CD4-positive, alpha-beta memory T cell (primary cell): ENCODE results near the gene KIF13A. TPM values are rescaled to one million over a fixed set of nuclear protein-coding genes. Genes with fewer than 3 reads are reported as not detected.

Experiments
- CTCF ChIA-PET: fragments of 350-600 bp; sonication (Branson Sonifier 250); formaldehyde crosslinking; loops from one replicate; lab custom pipeline; 2021; ENCODE audit warnings: inconsistent platforms; ENCODE audit not compliant: partially characterized antibody; lab: Charles Lee
- POLR2A ChIA-PET: fragments of 350-600 bp; sonication (Branson Sonifier 250); formaldehyde crosslinking; loops from one replicate; lab custom pipeline; 2021; ENCODE audit not compliant: partially characterized antibody; lab: Charles Lee
- DNase-seq, 5 donors: peaks; one replicate each; pipeline versions ENCODE4 v3.0.0 to v3.0.0-alpha.2; 2020 to 2022; ENCODE audit warnings: mixed read lengths in 1 of 5
- H3K27ac ChIP-seq: one replicate; pipeline ENCODE4 v1.7.0; 2013; ENCODE audit warnings: low read depth, low read length
- H3K27me3 ChIP-seq: 2 replicates; pipeline ENCODE4 v1.7.0; 2013; ENCODE audit warnings: mild to moderate bottlenecking, low read length, moderate library complexity; ENCODE audit not compliant: insufficient read depth
- H3K36me3 ChIP-seq: 2 replicates; pipeline ENCODE4 v1.7.0; 2013; ENCODE audit warnings: mild to moderate bottlenecking, low read length, moderate library complexity; ENCODE audit not compliant: insufficient read depth
- H3K4me1 ChIP-seq: 2 replicates; pipeline ENCODE4 v1.7.0; 2013; ENCODE audit warnings: mild to moderate bottlenecking, low read length, moderate library complexity; ENCODE audit not compliant: insufficient read depth
- H3K4me3 ChIP-seq, 2 donors: one replicate each; pipeline ENCODE4 v1.7.0; 2013; ENCODE audit warnings: low read length in 2 of 2, mild to moderate bottlenecking in 1 of 2
- H3K9me3 ChIP-seq, 2 donors: one replicate each; pipeline ENCODE4 v1.7.0; 2013; ENCODE audit warnings: low read length in 2 of 2, control low read depth in 1 of 2; ENCODE audit not compliant: control insufficient read depth in 1 of 2
- H3K27ac Mint-ChIP-seq, 7 donors: one replicate each; pipeline ENCODE4 v1.8.0; 2020 to 2021; ENCODE audit warnings: mixed read lengths in 7 of 7, mild to moderate bottlenecking in 6 of 7, inconsistent platforms in 3 of 7, moderate library complexity in 3 of 7
- H3K27me3 Mint-ChIP-seq, 2 donors: one replicate each; pipeline ENCODE4 v1.8.0; 2020 to 2021; ENCODE audit warnings: mixed read lengths in 2 of 2
- H3K36me3 Mint-ChIP-seq, 2 donors: one replicate each; pipeline ENCODE4 v1.8.0; 2020 to 2021; ENCODE audit warnings: mixed read lengths in 2 of 2, inconsistent platforms in 1 of 2, mild to moderate bottlenecking in 1 of 2
- H3K4me1 Mint-ChIP-seq, 4 donors: one replicate each; pipeline ENCODE4 v1.8.0; 2020 to 2021; ENCODE audit warnings: mixed read lengths in 4 of 4, mild to moderate bottlenecking in 1 of 4
- H3K4me3 Mint-ChIP-seq, 8 donors: one replicate each; pipeline ENCODE4 v1.8.0; 2020 to 2021; ENCODE audit warnings: mixed read lengths in 8 of 8, mild to moderate bottlenecking in 7 of 8, moderate library complexity in 6 of 8, inconsistent platforms in 3 of 8
- H3K9me3 Mint-ChIP-seq, 8 donors: one replicate each; pipeline ENCODE4 v1.8.0; 2020 to 2021; ENCODE audit warnings: mixed read lengths in 8 of 8, mild to moderate bottlenecking in 5 of 8, inconsistent platforms in 3 of 8, moderate library complexity in 1 of 8
- intact Hi-C: fragments of 100-400 bp; cut with micrococcal nuclease; formaldehyde crosslinking; loops from one replicate; pipeline ENCODE4 v1.15.1; 2023
- polyA plus RNA-seq, 2 donors: library from polyadenylated mRNA; unstranded; fragments of 300-500 nt; fragmentation: Illumina TruSeq; gene quantifications; one replicate each; pipeline ENCODE4 v1.2.3, GENCODE V29; 2021
- total RNA-seq, 2 experiments: library from RNA; stranded (reverse); gene quantifications; one replicate each; pipeline ENCODE4 v1.2.3, GENCODE V29; 2021

Gene KIF13A
- total RNA-seq (1 to 10 TPM; 1.5 to 1.7 TPM), polyA plus RNA-seq (under 1 TPM in 1 of 2 donors, not detected in 1; 0.61 TPM)

DNA sequence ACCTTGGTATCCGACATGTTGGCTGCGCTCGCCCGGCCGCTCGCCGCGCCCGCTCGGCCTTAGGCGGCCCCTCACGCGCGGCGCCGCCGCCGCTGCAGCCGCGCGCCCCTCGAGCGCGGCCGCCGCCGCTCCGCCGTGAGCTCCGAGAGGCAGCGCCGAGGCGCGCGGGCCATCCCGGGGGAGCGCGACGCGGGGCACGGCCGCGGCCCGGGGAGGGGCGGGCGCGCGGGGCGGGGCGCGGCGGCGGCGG, at the start of gene KIF13A:
Gene KIF13A (minus strand): TSS at position 189 of the 250 bp plus-strand sequence. CDS start 172 bp downstream, at position 17.
- Histone ChIP-seq H3K27ac (no peak within 1 kb of the TSS), H3K9me3 (no peaks in the 10 kb centered on the region), H3K27me3 (peaks cover 13% of the 10 kb centered on the region), H3K4me3 (peak within 1 kb of the TSS; percentile 41 to 42), H3K4me1 (peaks cover 18% of the 10 kb centered on the region), H3K36me3 (no peaks in the 10 kb centered on the region)
- intact Hi-C loops: no loop called here
- H3K9me3 Mint-ChIP-seq: no peaks in the 10 kb centered on the region
- H3K4me3 Mint-ChIP-seq: peak within 1 kb of the TSS; percentile 89 to 96 (median 92)
- POLR2A ChIA-PET: no interaction called here
- CTCF ChIA-PET: no interaction called here
- peak within 1 kb of the TSS in 2 of 7 donors; percentile 49 to 72 for H3K27ac Mint-ChIP-seq
- no peak for DNase-seq
- peaks cover 10 to 22% (median 11%) of the 10 kb centered on the region in 4 donors for H3K4me1 Mint-ChIP-seq
- peaks cover 23 to 36% of the 10 kb centered on the region in 2 donors for H3K27me3 Mint-ChIP-seq
- H3K36me3 Mint-ChIP-seq: peaks cover 0 to 2% of the 10 kb centered on the region in 2 donors

DNA sequence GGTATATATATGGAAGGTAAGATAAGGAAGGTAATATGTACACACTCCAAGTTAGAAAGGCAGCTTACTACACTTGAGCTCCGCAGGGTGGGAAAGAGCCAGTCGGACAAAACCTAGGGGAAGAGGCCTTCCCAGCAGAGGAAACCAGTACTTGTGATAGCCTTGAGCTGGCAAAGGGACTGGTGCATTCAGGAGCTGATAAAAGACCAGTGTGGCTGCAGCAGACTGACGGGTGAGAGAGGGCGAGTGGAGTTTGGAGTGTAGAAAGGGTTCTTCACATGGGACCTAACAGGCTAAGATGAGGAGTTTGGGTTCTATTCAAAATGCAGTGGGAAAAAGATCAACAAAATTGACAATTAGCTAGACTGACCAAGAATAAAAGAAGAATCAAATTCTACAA, 49.3 kb upstream of the KIF13A start:
- no peaks in the 10 kb centered on the region for H3K27me3 ChIP-seq
- Mint-ChIP-seq H3K4me3 (no peak overlapping the region), H3K27me3 (peaks cover 3 to 5% of the 10 kb centered on the region in 2 donors), H3K36me3 (no peaks in the 10 kb centered on the region), H3K9me3 (no peaks in the 10 kb centered on the region), H3K27ac (no peak overlapping the region), H3K4me1 (no peaks in the 10 kb centered on the region)
- ChIA-PET POLR2A (no interaction called here), CTCF (no interaction called here)
- DNase-seq: no peak
- no peaks in the 10 kb centered on the region for H3K9me3 ChIP-seq
- H3K27ac ChIP-seq: no peak overlapping the region
- no peaks in the 10 kb centered on the region for H3K4me1 ChIP-seq
- H3K4me3 ChIP-seq: no peak overlapping the region
- intact Hi-C loops: no loop called here
- no peaks in the 10 kb centered on the region for H3K36me3 ChIP-seq

DNA sequence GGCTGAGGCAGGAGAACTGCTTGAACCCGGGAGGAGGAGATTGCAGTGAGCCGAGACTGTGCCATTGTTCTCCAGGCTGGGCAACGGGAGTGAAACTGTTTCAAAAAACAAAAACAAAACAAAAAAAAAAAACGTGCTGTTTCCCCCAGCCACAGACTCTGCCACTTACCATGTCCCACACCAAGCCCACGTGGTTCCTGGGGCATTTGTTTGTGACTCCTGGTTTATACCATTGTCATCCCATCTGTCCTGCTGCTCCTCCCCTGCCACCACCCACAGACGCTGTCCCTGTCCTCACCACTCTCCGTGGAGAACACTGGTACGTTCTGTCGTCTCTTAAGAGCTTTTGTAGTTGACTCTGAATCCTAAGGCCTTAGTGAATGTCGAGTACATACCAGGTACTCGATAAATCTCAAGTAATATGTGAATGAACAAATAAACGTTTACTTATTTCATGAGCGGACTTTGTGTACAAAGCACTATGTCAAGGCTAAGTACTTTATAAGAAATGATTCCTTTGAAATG, 48.0 kb upstream of the KIF13A start:
- Histone ChIP-seq H3K27me3 (no peaks in the 10 kb centered on the region), H3K4me1 (no peaks in the 10 kb centered on the region), H3K4me3 (no peak overlapping the region), H3K36me3 (no peaks in the 10 kb centered on the region), H3K9me3 (no peaks in the 10 kb centered on the region), H3K27ac (no peak overlapping the region)
- no peaks in the 10 kb centered on the region for H3K9me3 Mint-ChIP-seq
- DNase-seq: no peak
- no peaks in the 10 kb centered on the region for H3K36me3 Mint-ChIP-seq
- H3K4me1 Mint-ChIP-seq: no peaks in the 10 kb centered on the region
- CTCF ChIA-PET: no interaction called here
- H3K4me3 Mint-ChIP-seq: no peak overlapping the region
- POLR2A ChIA-PET: no interaction called here
- H3K27me3 Mint-ChIP-seq: peaks cover 5% of the 10 kb centered on the region in 2 donors
- H3K27ac Mint-ChIP-seq: no peak overlapping the region
- intact Hi-C loops: no loop called here

DNA sequence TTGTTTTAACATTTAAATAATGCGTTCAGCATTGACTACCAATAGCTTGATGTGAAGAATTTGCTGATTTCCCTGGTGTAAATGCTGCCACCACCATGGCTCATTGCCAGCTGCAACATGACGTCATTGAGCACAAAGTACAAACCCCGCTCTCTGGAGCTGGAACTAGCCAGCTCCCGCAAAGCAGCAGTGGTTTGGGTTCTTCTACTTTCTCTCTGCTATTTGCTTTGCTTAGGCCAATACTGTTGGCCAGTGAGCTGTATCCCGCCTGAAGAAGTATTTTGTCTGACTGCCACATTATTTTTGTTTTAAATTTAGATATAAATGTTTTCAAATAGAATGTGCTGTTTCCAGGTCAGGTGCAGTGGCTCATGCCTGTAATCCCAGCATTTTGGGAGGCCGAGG, 47.4 kb upstream of the KIF13A start:
- Mint-ChIP-seq H3K4me1 (no peaks in the 10 kb centered on the region), H3K27me3 (peaks cover 5 to 7% of the 10 kb centered on the region in 2 donors), H3K4me3 (no peak overlapping the region), H3K36me3 (no peaks in the 10 kb centered on the region), H3K27ac (no peak overlapping the region), H3K9me3 (no peaks in the 10 kb centered on the region)
- Histone ChIP-seq H3K27ac (no peak overlapping the region), H3K4me3 (no peak overlapping the region), H3K9me3 (no peaks in the 10 kb centered on the region), H3K4me1 (no peaks in the 10 kb centered on the region), H3K27me3 (no peaks in the 10 kb centered on the region), H3K36me3 (no peaks in the 10 kb centered on the region)
- CTCF ChIA-PET: no interaction called here
- intact Hi-C loops: no loop called here
- DNase-seq: no peak
- POLR2A ChIA-PET: no interaction called here

DNA sequence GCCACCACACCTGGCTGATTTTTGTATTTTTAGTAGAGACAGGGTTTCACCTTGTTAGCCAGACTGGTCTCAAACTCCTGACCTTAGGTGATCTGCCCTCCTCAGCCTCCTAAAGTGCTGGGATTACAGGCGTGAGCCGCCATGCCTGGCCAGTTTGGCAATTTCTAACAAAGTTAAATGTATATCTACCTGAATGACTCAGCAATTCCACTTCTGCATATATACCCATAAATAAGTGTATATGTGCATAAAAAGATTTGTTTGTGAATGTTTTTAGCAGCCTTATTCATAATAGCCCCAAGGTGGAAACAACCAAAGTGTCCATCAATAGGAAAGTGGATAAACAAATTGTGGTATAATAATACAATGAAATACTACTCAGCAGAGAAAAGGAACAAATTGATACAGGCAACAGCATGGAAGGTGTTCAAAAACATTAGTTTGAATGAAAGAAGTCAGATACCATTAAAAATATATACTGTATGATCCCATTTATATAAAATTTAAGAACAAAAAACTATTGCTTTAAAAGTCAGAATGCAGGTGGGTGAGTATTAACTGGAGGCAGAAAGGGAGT, 44.3 kb upstream of the KIF13A start:
- ChIA-PET CTCF (interaction anchor here (0.7 kb wide), 1 partner anchor 43 kb away, joined by 3 read pairs; no protein-coding TSS in a partner anchor), POLR2A (no interaction called here)
- no peaks in the 10 kb centered on the region for H3K36me3 ChIP-seq
- H3K27me3 Mint-ChIP-seq: peaks cover 7 to 8% of the 10 kb centered on the region in 2 donors
- H3K27ac ChIP-seq: no peak overlapping the region
- H3K4me1 ChIP-seq: no peaks in the 10 kb centered on the region
- no peaks in the 10 kb centered on the region for H3K36me3 Mint-ChIP-seq
- H3K9me3 ChIP-seq: no peaks in the 10 kb centered on the region
- H3K4me1 Mint-ChIP-seq: no peaks in the 10 kb centered on the region
- H3K4me3 ChIP-seq: no peak overlapping the region
- no peak for DNase-seq
- no peaks in the 10 kb centered on the region for H3K27me3 ChIP-seq
- H3K9me3 Mint-ChIP-seq: no peaks in the 10 kb centered on the region
- no peak overlapping the region for H3K27ac Mint-ChIP-seq
- H3K4me3 Mint-ChIP-seq: no peak overlapping the region
- intact Hi-C loops: no loop called here

DNA sequence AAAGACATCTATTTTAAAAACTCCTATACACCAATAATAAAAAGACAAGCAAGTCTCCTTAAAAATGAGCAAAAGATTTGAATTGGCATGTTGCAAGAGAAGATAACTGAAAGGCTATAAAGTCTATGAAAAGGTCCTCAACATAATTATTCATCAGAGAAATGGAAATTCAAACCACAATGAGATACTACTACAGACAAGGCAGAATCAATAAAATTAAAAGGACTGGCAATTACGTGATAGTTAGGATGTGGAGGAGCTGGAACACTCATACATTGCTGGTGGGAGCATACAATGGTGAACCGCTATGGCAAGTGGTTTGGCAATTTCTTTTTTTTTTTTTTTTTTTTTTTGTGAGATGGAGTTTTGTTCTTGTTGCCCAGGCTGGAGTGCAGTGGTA, 43.8 kb upstream of the KIF13A start:
- Mint-ChIP-seq H3K27me3 (peaks cover 8% of the 10 kb centered on the region in 2 donors), H3K4me1 (no peaks in the 10 kb centered on the region), H3K27ac (no peak overlapping the region), H3K36me3 (no peaks in the 10 kb centered on the region), H3K4me3 (no peak overlapping the region), H3K9me3 (no peaks in the 10 kb centered on the region)
- ChIA-PET CTCF (interaction anchor here (0.7 kb wide), 1 partner anchor 42 kb away, joined by 3 read pairs; no protein-coding TSS in a partner anchor), POLR2A (no interaction called here)
- intact Hi-C loops: no loop called here
- Histone ChIP-seq H3K27me3 (no peaks in the 10 kb centered on the region), H3K27ac (no peak overlapping the region), H3K4me3 (no peak overlapping the region), H3K9me3 (no peaks in the 10 kb centered on the region), H3K4me1 (no peaks in the 10 kb centered on the region), H3K36me3 (no peaks in the 10 kb centered on the region)
- DNase-seq: no peak

DNA sequence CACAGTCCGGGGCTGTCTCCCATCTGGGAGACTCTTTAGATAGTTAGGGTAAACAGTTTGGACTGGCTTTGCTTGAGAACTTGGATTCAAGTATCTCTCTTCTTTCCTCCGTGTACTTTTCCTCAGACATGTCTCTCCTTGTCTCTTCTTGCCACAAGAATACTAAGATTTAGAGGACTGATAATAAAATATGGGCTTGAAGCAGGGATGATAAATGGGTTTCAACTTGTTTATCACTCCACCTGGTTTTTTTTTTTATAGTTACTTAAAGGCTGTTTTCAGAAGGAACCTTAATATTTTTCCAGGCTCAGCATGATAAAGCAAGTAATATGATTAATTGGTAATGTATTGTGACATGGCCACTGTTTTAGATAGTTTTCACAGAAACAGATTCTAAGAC, 40.9 kb upstream of the KIF13A start:
- H3K36me3 ChIP-seq: no peaks in the 10 kb centered on the region
- Mint-ChIP-seq H3K4me3 (no peak overlapping the region), H3K27me3 (peaks cover 9 to 10% of the 10 kb centered on the region in 2 donors), H3K9me3 (no peaks in the 10 kb centered on the region), H3K4me1 (no peaks in the 10 kb centered on the region), H3K36me3 (no peaks in the 10 kb centered on the region), H3K27ac (no peak overlapping the region)
- H3K4me3 ChIP-seq: no peak overlapping the region
- no peak overlapping the region for H3K27ac ChIP-seq
- ChIA-PET POLR2A (no interaction called here), CTCF (no interaction called here)
- no peak for DNase-seq
- no peaks in the 10 kb centered on the region for H3K27me3 ChIP-seq
- no peaks in the 10 kb centered on the region for H3K4me1 ChIP-seq
- intact Hi-C loops: no loop called here
- H3K9me3 ChIP-seq: no peaks in the 10 kb centered on the region
